H1 (cell line): ENCODE measurements around the gene MATK. TPM values are rescaled to one million over a fixed set of nuclear protein-coding genes. Genes with fewer than 3 reads are reported as not detected.

ENCODE experiments used
- BACH1 ChIP-seq: IDR thresholded peaks from 2 replicates; pipeline ENCODE4 v1.6.1; 2012; ENCODE audit warnings: low read length, improper control_type of control experiment
- CEBPB ChIP-seq: IDR thresholded peaks from 2 replicates; pipeline ENCODE4 v1.6.1; 2012; ENCODE audit warnings: low read depth, low read length
- CHD2 ChIP-seq: IDR thresholded peaks from 2 replicates; pipeline ENCODE4 v1.6.1; 2012; ENCODE audit warnings: low read length, improper control_type of control experiment
- KDM1A ChIP-seq: fragments of 200-600, 300-600 bp; sonication (generic); IDR thresholded peaks from 2 replicates; pipeline ENCODE4 v1.7.1; 2016; ENCODE audit warnings: mild to moderate bottlenecking, low read length, borderline replicate concordance
- MAFK ChIP-seq: IDR thresholded peaks from 2 replicates; pipeline ENCODE4 v1.6.1; 2012; ENCODE audit warnings: low read depth, mild to moderate bottlenecking, improper control_type of control experiment, low read length
- NANOG ChIP-seq: IDR thresholded peaks from 2 replicates; pipeline ENCODE4 v1.6.1; 2011; ENCODE audit warnings: low read length, low read depth, mild to moderate bottlenecking, inconsistent platforms; ENCODE audit not compliant: insufficient read depth, poor library complexity, severe bottlenecking
- polyA plus RNA-seq, 7 experiments: library from polyadenylated mRNA; depleted of rRNA in 3 of 7; stranded (reverse) in 5 of 7; unstranded in 2 of 7; fragments of >200 nt in 5 of 7; fragments of 200-250 nt in 2 of 7; gene quantifications; 1 replicate in 5 of 7; 2 replicates in 1 of 7; 4 replicates in 1 of 7; pipeline versions ENCODE4 v1.2.1 to v1.2.3, GENCODE V29; 2011 to 2013; ENCODE audit warnings: missing spikeins in 2 of 7, mixed read lengths in 2 of 7
- total RNA-seq: library from RNA; stranded (reverse); fragmentation: NEBNext Ultra II Directional; extraction: Animal tissue kit (Norgen Biotek cat#: 25700); gene quantifications from 2 replicates; pipeline ENCODE4 v1.2.1, GENCODE V29; 2021
- TF ChIP-seq, protein P1 (sequence below): IDR thresholded peaks from 2 replicates; pipeline ENCODE4 v1.6.1; 2012; ENCODE audit warnings: inconsistent platforms

The MATK gene
- total and polyA plus RNA-seq, 2 of the 8 experiments (the other 6 are each of a cell fraction or from before 2014, with no cell fraction given), result 20.5 to 21.4 TPM

GRCh38 chr19:3798137-3798536 is 12.0 kb upstream of the MATK start (continued):
- TF ChIP-seq NANOG (no peak), CEBPB (no peak), KDM1A (no peak), BACH1 (no peak), MAFK (no peak), CHD2 (no peak)
- TF ChIP-seq, protein P1, sequence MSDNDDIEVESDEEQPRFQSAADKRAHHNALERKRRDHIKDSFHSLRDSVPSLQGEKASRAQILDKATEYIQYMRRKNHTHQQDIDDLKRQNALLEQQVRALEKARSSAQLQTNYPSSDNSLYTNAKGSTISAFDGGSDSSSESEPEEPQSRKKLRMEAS, result no peak
